HG03558 (cell line): ENCODE results near the gene ETV7.

ENCODE experiments used
- ATAC-seq: cut with Tn5 transposase; IDR thresholded peaks from one replicate; pipeline ENCODE4 v1.9.1; 2021; ENCODE audit warnings: moderate number of reproducible peaks; ENCODE audit not compliant: unreplicated experiment; ENCODE audit errors: extremely low read depth

ETV7 gene

GRCh38 chr6:36386495-36387439 lies 702 bp downstream of the ETV7 start:
- ATAC-seq = no peak

GRCh38 chr6:36384095-36384494 lies 3.4 kb downstream of the ETV7 start:
- no peak for ATAC-seq

- no peak for ATAC-seq
These were observed 3.9 kb downstream of the ETV7 start for GRCh38 chr6:36383606-36384005.

GRCh38 chr6:36382976-36383375 lies 4.5 kb downstream of the ETV7 start:
- no peak for ATAC-seq

- no peak for ATAC-seq
These were observed 5.7 kb downstream of the ETV7 start for GRCh38 chr6:36381502-36382389.

GRCh38 chr6:36380166-36380565 lies 7.3 kb downstream of the ETV7 start:
- ATAC-seq = no peak

GRCh38 chr6:36378936-36379335 lies 8.5 kb downstream of the ETV7 start:
- ATAC-seq = no peak

GRCh38 chr6:36378243-36378920 lies 9.1 kb downstream of the ETV7 start:
- no peak for ATAC-seq

- no peak for ATAC-seq
These were observed 9.9 kb downstream of the ETV7 start for GRCh38 chr6:36377594-36377993.

- no peak for ATAC-seq
These were observed 10.7 kb downstream of the ETV7 start for GRCh38 chr6:36376742-36377141.

GRCh38 chr6:36376183-36376582 lies 11.3 kb downstream of the ETV7 start:
- ATAC-seq = no peak

GRCh38 chr6:36375644-36376155 lies 11.8 kb downstream of the ETV7 start:
- ATAC-seq = no peak

- ATAC-seq = no peak
These were observed 12.5 kb downstream of the ETV7 start for GRCh38 chr6:36374972-36375371.

- no peak for ATAC-seq
These were observed 13.3 kb downstream of the ETV7 start for GRCh38 chr6:36374194-36374593.

- no peak for ATAC-seq
These were observed 14.0 kb downstream of the ETV7 start for GRCh38 chr6:36373368-36374019.

- ATAC-seq = no peak
These were observed 15.4 kb downstream of the ETV7 start for GRCh38 chr6:36372088-36372487.

- ATAC-seq = no peak
These were observed 16.3 kb downstream of the ETV7 start for GRCh38 chr6:36371211-36371610.

GRCh38 chr6:36370638-36371037 lies 16.8 kb downstream of the ETV7 start:
- no peak for ATAC-seq

- ATAC-seq = no peak
These were observed 18.3 kb downstream of the ETV7 start for GRCh38 chr6:36368921-36369865.
